CD4-positive, alpha-beta T cell treated with Interleukin-4 for 1 hour (primary cell): ENCODE measurements around the gene COL1A2.

ENCODE experiments used
- DNase-seq, 2 donors: peaks; one replicate each; pipeline ENCODE4 v3.0.0-alpha.2; 2020 to 2022

COL1A2 gene

GRCh38 chr7:94412762-94413322 lies 18.1 kb downstream of the COL1A2 start:
- DNase-seq: no peak

DNA sequence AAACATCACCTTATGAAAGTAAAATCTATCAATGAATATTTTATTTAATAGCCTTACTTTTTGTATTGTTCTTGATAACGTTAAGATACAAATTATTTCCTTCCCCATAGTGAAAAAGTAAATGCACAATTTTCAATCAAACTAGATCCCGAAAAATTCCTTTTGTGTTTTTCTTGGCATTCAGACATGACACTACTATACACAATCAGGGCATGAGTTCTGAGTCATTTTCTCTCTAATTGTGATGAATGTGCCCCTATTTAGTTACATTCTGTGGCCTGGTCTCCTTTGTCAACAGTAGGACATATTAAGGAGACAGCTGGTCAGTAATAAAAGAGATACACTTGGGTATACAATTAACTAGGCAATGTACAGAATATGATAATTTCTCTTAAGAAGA lies 19.8 kb downstream of the COL1A2 start:
- DNase-seq: no peak

DNA sequence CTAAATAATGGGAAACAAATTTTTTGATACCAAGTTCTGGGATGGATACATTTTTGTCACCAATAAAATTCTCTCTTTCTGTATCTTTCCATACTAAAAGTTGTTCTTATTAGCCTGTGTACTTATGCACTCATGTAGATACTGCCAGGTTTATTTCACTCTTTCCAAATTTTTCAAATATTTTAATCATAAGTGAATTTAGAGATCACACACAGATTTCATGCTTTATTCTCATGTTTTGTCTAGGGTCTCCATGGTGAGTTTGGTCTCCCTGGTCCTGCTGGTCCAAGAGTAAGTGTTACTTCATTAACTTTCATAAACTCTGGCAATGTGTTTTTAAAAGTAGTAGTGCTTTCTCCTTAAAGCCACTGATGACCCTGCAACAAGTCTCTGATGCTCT lies 20.3 kb downstream of the COL1A2 start:
- no peak for DNase-seq

DNA sequence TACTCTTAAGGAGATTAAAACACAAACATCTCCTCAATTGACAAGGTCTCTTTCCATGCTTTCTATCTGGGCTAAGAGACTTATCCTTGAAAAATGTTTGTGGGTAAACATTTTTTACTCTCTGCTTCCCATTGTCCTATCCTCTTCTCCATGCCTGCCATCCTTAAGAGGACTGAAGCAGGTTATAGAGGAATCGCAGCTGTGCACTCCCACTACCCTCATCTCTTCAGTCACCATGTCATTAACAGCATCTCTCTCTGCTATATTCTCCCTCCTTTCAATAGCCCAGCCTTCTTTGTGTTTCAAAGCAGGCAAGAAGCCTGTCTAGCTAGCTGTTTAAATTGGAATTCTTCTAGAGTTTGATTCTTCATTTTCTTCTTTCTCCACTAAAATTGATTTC lies 22.6 kb downstream of the COL1A2 start:
- DNase-seq: no peak

GRCh38 chr7:94417901-94418300 lies 23.2 kb downstream of the COL1A2 start:
- DNase-seq: no peak

GRCh38 chr7:94418851-94419250 lies 24.2 kb downstream of the COL1A2 start:
- DNase-seq: no peak

DNA sequence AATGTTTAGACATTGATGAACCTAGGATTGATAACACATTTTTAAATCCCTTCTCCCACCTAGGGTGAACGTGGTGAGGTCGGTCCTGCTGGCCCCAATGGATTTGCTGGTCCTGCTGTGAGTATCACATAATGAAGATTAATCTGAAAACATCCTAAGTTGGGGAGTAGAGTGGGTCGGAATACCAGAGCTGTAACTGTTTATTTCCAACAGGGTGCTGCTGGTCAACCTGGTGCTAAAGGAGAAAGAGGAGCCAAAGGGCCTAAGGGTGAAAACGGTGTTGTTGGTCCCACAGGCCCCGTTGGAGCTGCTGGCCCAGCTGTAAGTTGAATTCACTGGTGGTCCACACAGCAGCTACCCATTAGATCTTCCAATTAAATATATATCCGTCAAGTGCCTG lies 25.6 kb downstream of the COL1A2 start:
- DNase-seq: no peak

GRCh38 chr7:94421681-94422080 lies 27.0 kb downstream of the COL1A2 start:
- DNase-seq: no peak

DNA sequence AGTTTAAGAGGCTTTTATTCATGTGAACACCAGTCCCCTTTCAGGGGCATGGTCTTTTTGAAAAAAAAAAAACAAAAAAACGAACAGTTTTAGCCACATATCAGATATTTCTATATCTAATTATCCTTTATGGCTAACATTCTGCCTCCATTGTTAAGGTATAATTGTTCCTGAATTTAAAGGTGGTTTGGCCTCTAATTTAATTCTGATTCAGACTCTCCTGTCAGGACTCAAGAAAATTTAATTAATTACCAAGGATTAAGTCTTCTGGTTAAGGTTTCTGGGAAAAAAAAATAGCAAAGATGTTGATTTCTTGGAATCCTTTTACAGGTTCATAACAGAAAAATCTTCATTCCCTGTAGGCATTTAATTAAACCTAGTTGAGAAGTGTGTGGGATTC lies 27.4 kb downstream of the COL1A2 start:
- DNase-seq: no peak

- no peak for DNase-seq
Measured at GRCh38 chr7:94422827-94423460, 28.2 kb downstream of the COL1A2 start.

DNA sequence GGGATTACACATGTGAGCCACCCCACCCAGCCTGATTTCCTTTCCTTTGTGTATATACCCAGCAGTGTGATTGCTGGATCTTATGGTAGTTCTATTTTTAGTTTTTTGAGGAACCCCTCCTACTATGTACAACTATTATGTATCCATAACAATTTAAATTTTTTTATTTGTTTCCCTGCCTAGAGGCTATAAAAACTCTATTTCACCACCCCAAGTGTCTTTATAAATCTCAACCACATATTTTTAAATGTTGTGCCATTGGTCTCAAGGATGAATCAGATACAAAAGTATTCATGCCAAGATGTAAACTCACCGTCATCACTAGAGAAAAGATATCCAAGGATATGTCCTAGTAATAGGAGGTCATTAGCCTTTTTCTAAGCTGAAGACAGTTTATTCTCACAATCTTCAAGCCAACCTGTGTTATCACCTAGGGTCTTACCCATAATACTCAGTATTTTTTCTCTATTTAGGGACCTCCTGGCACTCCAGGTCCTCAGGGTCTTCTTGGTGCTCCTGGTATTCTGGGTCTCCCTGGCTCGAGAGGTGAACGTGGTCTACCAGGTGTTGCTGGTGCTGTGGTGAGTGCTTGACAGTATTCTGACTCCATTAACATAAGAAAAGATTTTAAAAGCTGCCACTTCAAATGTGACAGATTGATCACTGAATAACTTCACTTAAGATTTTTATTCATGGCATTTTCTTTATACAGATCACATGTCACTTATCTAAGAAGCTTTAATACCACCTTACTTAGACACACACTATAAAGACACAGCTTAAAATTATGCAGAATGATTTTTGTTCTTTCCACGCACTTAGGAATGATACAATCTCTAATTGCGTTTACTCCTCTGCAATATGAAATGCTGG lies 29.4 kb downstream of the COL1A2 start:
- DNase-seq: no peak

DNA sequence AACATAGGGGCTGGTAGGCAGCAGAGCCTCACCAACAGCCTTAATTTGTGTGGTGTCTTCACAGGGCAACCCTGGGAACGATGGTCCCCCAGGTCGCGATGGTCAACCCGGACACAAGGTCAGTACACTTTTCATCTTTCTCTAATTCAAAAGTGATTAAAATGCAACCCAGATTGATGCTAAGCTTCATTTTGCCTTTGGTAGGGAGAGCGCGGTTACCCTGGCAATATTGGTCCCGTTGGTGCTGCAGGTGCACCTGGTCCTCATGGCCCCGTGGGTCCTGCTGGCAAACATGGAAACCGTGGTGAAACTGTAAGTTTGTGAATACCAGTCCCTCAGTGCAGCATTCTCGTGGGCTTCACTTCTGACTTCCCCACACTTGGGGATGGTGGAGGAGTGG lies 30.9 kb downstream of the COL1A2 start:
- DNase-seq: no peak

DNA sequence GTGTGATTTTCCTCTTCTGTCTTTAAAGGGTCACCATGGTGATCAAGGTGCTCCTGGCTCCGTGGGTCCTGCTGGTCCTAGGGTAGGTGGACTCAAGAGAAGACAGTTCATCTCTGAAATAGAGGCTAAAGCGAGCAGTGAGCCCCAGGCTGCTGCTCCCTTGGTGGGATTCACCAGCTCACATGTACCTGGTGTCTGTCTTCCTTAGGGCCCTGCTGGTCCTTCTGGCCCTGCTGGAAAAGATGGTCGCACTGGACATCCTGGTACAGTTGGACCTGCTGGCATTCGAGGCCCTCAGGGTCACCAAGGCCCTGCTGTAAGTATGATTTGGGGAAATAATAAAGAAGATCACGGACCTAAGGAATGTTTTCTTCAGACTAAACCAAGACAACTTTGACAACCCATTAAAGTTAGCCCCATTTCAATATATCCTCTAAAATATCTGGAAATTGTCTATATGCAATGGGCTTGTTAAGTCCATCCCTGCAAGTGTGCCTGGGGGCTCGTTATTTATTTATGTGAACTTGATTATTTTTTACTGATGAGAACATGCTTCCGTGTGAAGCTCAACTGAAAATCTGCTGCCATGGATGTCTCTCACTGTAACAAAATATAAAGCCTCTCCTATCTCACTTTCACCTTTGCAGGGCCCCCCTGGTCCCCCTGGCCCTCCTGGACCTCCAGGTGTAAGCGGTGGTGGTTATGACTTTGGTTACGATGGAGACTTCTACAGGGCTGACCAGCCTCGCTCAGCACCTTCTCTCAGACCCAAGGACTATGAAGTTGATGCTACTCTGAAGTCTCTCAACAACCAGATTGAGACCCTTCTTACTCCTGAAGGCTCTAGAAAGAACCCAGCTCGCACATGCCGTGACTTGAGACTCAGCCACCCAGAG lies 32.5 kb downstream of the COL1A2 start:
- no peak for DNase-seq

DNA sequence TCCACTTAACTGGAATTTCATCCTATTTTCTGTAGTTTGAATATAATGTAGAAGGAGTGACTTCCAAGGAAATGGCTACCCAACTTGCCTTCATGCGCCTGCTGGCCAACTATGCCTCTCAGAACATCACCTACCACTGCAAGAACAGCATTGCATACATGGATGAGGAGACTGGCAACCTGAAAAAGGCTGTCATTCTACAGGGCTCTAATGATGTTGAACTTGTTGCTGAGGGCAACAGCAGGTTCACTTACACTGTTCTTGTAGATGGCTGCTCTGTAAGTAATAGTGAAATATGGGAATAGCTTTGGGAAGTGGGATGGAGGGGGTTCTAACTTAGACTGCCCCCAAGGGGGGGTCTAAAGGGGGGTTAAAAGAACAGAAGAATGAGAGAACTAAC lies 34.5 kb downstream of the COL1A2 start:
- DNase-seq: no peak

DNA sequence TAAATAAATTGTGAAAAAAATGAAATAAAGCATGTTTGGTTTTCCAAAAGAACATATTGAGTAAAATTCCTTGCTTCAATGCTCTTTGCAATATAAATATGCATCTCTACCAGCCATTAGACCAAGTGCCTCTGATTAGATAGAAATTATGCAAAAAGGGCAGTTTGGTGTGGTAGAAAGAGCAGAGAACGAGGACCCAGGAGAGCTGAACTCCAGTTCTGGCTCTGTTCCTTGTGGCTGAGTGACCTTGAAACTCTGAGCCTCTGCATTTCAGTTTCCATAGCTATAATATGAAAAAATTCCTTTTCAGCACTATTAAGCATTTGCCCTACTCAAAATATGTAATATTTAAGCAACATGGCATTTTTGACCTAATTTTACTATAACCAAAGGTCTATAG lies 36.5 kb downstream of the COL1A2 start:
- DNase-seq: no peak

- DNase-seq: no peak
Measured at GRCh38 chr7:94431619-94432280, 37.1 kb downstream of the COL1A2 start.

DNA sequence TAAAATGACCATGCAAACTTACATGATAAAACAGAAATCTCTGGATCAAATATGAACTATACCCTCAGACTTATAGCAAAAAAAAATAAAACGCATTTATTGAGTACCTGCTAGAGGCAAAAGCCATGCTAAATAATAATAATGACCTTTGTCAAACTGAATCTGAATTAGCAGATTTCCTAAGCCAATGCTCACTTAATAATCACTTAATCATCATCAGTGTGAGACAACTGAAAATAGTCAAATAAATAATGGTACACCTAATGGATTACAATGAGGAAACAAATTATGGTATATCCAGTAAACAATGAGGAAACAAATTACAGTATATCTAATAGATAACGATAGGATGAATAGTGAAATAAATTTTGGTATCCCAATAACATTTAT lies 37.6 kb downstream of the COL1A2 start:
- DNase-seq: no peak

DNA sequence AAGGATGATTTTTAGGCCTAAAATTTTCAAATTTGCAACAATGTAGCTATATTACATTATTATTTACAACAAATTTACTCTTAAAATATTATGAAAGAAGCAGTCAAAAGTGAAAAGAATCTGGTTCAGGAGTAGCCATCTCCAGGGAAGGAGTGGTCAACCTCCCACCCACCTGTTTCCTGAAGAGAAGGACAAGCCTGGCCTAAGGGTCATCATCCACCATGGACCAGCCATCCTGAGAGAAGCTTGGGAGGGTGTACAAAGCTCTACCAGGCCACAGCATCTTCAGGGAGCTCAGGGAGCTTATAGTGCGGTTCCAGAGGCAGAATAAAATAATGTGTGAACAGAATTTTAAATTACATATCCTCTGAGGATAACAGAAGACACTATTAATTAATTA lies 38.1 kb downstream of the COL1A2 start:
- DNase-seq: no peak

GRCh38 chr7:94433224-94433623 lies 38.5 kb downstream of the COL1A2 start:
- no peak for DNase-seq

- no peak for DNase-seq
Measured at GRCh38 chr7:94434042-94434441, 39.3 kb downstream of the COL1A2 start.

GRCh38 chr7:94436018-94436604 lies 41.4 kb downstream of the COL1A2 start:
- DNase-seq: peak; percentile 41 to 59

GRCh38 chr7:94436700-94437099 lies 42.0 kb downstream of the COL1A2 start:
- DNase-seq: no peak
